Bladder microvascular endothelial cell (primary cell): ENCODE data around the gene RRP9. TPM values are rescaled to one million over a fixed set of nuclear protein-coding genes. Genes with fewer than 3 reads are reported as not detected.

ENCODE experiments used
- total RNA-seq: library from RNA; depleted of rRNA; stranded (reverse); fragments of >200 nt; gene quantifications from 2 replicates; pipeline ENCODE4 v1.2.3, GENCODE V29; 2014

Gene RRP9, protein sequence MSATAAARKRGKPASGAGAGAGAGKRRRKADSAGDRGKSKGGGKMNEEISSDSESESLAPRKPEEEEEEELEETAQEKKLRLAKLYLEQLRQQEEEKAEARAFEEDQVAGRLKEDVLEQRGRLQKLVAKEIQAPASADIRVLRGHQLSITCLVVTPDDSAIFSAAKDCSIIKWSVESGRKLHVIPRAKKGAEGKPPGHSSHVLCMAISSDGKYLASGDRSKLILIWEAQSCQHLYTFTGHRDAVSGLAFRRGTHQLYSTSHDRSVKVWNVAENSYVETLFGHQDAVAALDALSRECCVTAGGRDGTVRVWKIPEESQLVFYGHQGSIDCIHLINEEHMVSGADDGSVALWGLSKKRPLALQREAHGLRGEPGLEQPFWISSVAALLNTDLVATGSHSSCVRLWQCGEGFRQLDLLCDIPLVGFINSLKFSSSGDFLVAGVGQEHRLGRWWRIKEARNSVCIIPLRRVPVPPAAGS
- 18.8 and 26.5 TPM in 2 replicates for total RNA-seq

GRCh38 chr3:51941798-51942602 is at the start of gene RRP9, which contains the start of gene PARP3:
Gene RRP9, minus strand, starts transcription at chr3:51941904. Its CDS starts 37 bp downstream, at chr3:51941867.
Gene PARP3, plus strand, starts transcription at chr3:51942363. Its CDS starts 993 bp downstream, at chr3:51943356.

DNA sequence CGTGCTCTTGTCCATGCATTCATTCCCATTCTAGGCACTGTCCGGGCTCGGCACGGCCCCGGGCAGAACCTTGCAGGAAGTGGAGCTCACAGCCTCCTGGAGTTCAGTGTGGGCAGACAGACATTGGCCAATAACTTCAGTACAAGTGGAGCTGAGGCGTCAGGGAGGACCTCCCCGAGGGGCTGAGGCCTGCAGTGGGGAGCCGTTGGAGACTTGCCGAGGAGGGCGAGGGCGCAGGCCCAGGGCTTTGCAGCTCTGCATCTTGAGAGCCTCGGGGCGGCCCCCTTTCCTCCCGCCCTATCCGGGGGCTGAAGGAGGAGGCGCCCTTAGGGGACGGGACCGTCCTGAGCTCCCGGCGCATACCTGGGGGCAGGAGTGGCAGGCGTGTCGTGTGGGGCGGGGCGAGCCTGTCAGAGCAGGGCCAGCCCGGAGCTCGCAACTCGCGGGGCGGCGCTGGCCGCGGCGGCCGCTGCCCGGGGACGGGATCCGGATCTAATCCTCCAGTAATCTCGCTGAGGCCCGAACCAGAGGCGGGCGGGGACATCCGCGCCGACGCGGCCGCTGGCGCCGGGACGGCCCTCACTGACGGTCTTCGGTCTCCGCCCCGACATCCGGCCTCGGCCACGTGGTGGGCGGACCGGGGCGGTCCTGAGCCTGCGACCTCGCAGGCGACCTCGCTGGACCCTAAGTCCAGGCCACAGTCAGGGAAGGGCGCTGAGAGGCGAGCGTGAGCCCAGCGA is 41.3 kb upstream of the RRP9 start, which contains the start of gene ACY1:
Gene ACY1 (plus strand): TSS at position 698 of the 740 bp plus-strand sequence. CDS start 530 bp downstream, outside the sequence.

GRCh38 chr3:51974963-51975851 is 33.5 kb upstream of the RRP9 start, which contains the start of gene ABHD14A:
Gene ABHD14A, plus strand, starts transcription at chr3:51975064. Its CDS starts 72 bp downstream, at chr3:51975136.

GRCh38 chr3:51967384-51968169 is 25.9 kb upstream of the RRP9 start, which contains the start of gene PCBP4:
Gene PCBP4, minus strand, starts transcription at chr3:51967454. Its CDS starts 6,214 bp downstream, at chr3:51961240.

DNA sequence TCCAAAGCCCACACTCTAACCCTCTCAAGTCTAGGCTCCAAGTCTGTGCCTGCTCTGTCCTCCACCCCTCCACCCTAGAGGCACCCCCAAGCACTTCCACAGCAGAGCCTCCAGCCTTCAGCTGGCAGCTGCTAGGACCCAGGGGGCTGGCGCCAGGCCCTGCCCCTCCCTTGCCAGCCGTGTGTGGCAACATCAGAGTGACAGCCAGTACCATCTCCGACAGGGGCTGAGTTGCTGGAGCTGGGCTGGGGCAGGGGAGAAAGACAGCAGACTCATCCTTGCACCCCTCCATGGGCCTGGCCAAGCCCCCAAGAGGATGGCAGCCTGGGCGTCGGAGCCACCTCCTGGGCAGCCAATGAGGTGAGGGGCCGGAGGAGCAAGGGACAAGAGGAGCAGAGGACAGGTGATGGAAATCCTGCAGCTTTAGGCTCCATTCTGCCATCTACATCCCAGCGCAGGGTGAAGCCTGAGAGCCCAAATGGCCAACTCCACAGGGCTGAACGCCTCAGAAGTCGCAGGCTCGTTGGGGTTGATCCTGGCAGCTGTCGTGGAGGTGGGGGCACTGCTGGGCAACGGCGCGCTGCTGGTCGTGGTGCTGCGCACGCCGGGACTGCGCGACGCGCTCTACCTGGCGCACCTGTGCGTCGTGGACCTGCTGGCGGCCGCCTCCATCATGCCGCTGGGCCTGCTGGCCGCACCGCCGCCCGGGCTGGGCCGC is 13.6 kb upstream of the RRP9 start, which contains the start of gene GPR62:
Gene GPR62 (plus strand): TSS at position 207 of the 718 bp plus-strand sequence. CDS start 272 bp downstream, at position 479.

Other genes starting within 250 kb of the RRP9 start
- 0.06 TPM in 1 of 2 replicates, not detected in the other for gene GRM2, start 234.8 kb downstream of the RRP9 start, total RNA-seq
- gene IQCF6, start 162.7 kb downstream of the RRP9 start, total RNA-seq, result not detected in 2 replicates
- gene IQCF2, start 80.3 kb downstream of the RRP9 start, total RNA-seq, result not detected in 2 replicates
- gene IQCF5, start 66.3 kb downstream of the RRP9 start, total RNA-seq, result not detected in 2 replicates
- gene IQCF1, start 38.6 kb downstream of the RRP9 start, total RNA-seq, result not detected in 2 replicates
- 12.3 and 15.5 TPM in 2 replicates for gene PARP3, start 459 bp upstream of the RRP9 start, total RNA-seq
- gene GPR62, start 13.5 kb upstream of the RRP9 start, total RNA-seq, result not detected in 2 replicates
- gene PCBP4, start 25.6 kb upstream of the RRP9 start, total RNA-seq, result 20.2 and 45.4 TPM in 2 replicates
- gene ABHD14B, start 32.1 kb upstream of the RRP9 start, total RNA-seq, result 7.9 and 11.0 TPM in 2 replicates
- 4.3 and 4.4 TPM in 2 replicates for gene ABHD14A, start 33.2 kb upstream of the RRP9 start, total RNA-seq
- gene ACY1, start 41.6 kb upstream of the RRP9 start, total RNA-seq, result 13.0 and 15.2 TPM in 2 replicates
- 529 and 935 TPM in 2 replicates for gene RPL29, start 54.0 kb upstream of the RRP9 start, total RNA-seq
- gene DUSP7, start 114.7 kb upstream of the RRP9 start, total RNA-seq, result 7.0 TPM in 2 replicates
- gene POC1A, start 212.5 kb upstream of the RRP9 start, total RNA-seq, result 10.5 and 11.4 TPM in 2 replicates